Hypothalamus (tissue), 51 donors: ENCODE data around the gene NTRK2.

Experiments
- DNase-seq, 51 donors: peaks; one replicate each; lab custom pipeline; 2025; lab: John Stamatoyannopoulos, UW

The NTRK2 gene

GRCh38 chr9:84924266-84924665, 254.7 kb downstream of the NTRK2 start:
- no peak for DNase-seq

- DNase-seq: no peak
These were observed 255.8 kb downstream of the NTRK2 start for GRCh38 chr9:84925225-84925872.

DNA sequence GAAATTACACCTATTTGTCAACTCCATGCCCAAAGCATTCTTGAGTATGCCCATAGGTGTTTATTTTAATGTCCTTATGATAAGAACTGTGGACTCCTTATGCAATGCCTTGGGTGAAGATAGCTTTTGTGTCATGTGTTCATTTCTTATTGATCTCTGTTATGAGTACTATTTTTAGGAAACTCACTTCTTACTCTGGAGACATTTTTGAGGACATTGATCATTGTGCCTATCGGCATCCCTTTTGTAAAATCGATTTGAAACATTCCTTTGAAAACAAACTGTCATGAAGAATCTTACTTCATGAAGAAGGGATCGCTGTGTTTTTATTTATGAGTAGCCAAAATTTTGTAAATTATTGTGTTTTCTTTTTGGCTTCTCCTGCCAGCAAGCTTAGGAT, 257.3 kb downstream of the NTRK2 start:
- no peak for DNase-seq

DNA sequence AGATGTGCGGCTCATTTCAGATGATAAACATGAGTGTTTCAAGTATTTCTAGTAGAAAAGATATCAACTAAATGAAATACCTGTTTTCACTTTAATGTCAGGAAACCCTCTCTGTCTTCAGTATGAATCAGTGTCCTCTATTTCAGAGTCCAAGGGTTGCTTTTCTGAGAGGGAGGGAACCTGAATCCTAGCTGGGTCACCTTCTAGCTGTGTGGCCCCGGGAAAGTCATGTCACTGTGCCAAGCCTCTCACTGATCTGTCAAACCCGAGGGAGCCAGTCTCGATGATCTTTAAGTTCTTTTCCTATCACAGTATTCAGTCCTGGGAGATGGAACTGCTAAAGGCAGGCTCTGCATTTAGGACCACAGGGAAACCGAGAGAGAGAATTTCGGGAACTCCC, 258.9 kb downstream of the NTRK2 start:
- DNase-seq: no peak

- DNase-seq: no peak
These were observed 259.5 kb downstream of the NTRK2 start for GRCh38 chr9:84929068-84929467.

- no peak for DNase-seq
These were observed 263.5 kb downstream of the NTRK2 start for GRCh38 chr9:84932915-84933527.

DNA sequence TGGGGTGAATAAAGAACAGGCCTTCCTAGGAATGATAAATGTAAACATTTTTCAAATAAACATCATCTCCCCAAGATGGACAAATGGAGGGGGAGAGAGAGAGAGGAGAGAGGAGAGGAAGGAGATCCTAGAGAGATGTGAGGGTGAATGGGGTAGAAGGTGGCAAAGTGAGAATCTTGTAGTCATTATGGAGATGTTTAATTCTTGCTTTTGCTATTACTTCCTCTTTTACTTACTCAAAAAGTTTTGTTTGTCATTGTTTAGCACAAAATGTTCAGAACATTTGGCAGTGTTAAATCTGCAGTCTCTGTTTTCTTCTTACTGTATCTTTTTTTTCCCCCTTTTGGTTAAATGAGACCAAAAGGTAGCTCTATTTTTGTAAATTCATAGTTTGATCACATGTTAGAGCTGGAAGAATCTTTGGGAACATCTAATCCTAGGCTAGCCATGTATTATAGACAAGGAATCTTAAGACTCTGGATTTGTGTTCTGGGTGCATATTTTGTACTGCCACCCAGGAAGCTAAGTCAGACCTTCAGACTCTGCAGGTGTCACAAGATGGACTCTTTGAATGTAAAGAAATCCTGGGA, 266.1 kb downstream of the NTRK2 start:
- DNase-seq: no peak

GRCh38 chr9:84937180-84937579, 267.7 kb downstream of the NTRK2 start:
- DNase-seq: peak in 14 of 51 donors; percentile 13 to 59 (median 36)

DNA sequence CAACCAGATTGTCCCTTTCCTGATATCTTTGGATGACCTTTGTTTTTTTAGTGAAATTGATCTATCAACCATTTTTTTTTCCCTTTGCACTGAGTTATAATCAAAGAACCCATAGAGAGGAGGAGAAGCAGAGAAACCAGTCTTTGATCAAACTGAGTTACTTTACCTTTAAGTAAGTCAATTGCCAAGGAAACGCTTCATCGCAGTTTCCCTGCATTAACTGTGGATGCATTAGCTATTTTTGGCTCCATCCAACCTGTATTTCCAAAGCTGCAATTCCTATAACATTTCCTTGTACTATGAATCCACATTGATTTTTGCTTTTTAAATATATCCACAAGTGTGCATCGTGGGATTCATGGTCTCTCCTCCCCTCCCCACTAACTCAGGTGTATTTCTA, 268.1 kb downstream of the NTRK2 start:
- DNase-seq: no peak

DNA sequence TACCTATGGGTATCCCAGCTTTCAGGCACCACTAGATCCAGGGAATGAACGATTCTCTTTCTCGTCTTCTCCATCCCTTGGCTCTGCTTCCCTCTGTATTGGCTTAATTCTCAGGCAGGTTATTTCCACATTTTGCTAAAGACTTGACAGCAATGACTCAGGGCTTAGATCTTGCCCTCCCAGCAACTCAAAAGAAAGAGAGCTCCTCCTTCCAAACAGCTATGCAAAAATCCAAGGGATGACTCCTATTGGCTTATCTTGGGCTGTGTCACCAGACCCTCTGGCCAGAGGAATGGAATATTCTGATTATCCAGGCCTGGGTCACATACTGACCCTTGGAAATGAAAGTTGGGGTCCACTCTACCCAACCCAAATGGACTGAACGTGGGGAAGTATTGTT, 270.2 kb downstream of the NTRK2 start:
- no peak for DNase-seq

- peak in 1 of 51 donors; percentile 38 for DNase-seq
These were observed 270.8 kb downstream of the NTRK2 start for GRCh38 chr9:84940294-84940693.

GRCh38 chr9:84941792-84942191, 272.3 kb downstream of the NTRK2 start:
- DNase-seq: no peak

DNA sequence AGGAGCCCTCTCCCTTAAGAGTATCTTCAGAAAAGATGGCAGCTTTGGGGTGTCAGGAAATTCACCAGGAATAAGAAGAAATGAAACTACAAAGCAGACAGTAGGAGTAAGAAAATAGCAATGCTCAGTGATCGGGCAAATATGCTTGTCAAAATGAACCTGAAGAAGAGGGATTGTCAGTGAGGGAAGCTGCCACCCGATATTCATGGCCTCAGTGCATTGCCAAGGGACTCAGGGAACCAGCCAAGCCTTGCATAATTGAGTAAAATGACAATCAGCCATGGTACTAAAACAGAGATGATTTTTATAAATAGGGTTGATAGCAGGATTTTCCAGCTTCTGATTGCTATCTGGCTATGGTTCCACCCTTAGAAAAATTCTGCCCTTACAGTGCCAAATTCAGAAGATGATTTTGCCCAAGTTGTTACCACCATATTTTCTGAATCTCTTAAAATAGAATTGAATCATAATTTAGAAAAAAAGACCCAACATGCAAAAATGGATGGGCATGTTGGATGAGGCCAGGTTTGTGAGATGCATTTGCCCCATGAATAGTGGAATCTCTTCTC, 274.0 kb downstream of the NTRK2 start:
- DNase-seq: no peak

GRCh38 chr9:84945878-84946538, 276.5 kb downstream of the NTRK2 start:
- no peak for DNase-seq

DNA sequence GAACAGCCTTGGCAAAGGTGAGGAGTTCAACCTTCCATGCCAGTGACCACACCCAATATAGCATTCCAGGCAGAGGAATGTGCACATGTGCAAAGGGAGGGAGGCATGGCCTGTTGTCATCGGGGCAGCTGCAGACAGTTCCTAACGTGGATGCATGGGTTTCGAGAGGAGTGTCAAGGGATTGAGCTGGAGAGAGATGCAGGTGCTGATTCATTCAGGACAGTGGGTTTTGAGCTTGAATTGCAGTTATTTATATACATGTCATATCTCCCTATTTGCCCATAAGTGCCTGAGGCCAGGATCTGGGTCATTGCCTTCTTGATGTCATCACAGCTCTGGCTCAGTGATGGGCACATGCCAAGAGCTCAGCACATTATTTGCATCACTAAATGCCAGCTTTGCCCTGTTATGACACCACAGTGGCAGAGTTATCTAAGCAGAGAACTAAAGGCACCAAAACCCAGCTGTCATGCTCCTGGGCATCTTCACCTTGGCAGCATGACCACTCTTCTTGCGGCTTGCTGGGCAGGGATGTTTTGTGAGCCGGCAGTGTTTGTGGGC, 278.0 kb downstream of the NTRK2 start:
- peak in 8 of 51 donors; percentile 13 to 61 (median 21) for DNase-seq

GRCh38 chr9:84949258-84949657, 279.7 kb downstream of the NTRK2 start:
- no peak for DNase-seq

GRCh38 chr9:84949971-84950370, 280.4 kb downstream of the NTRK2 start:
- DNase-seq: no peak

- DNase-seq: no peak
These were observed 281.6 kb downstream of the NTRK2 start for GRCh38 chr9:84950879-84951811.

DNA sequence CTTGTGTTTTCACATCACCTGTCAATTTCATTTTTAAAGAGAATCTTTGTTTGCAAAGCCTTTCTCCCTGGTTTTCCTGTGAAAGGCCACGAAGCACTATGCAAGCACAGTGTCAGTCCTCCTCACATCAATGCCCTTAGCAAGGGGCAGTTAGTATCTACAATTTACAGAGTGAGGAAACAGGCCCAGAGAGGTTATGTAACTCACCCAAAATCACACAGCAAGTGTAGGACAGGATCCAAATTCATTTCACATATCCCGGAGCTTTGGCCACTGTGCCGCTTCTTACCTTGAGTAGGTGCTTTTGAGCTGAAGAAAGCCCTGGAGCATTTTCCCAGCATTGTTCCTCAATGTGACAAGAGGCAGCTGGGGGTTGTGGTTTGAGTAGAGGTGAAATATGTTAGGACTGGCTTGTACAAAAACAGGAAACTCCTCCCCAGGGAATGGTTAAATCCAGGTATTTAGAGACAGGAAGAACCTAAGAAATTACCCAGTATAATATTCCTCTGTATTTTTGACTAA, 283.8 kb downstream of the NTRK2 start:
- no peak for DNase-seq
